Measurements from ENCODE around the gene OTUD5.

Gene OTUD5

DNA sequence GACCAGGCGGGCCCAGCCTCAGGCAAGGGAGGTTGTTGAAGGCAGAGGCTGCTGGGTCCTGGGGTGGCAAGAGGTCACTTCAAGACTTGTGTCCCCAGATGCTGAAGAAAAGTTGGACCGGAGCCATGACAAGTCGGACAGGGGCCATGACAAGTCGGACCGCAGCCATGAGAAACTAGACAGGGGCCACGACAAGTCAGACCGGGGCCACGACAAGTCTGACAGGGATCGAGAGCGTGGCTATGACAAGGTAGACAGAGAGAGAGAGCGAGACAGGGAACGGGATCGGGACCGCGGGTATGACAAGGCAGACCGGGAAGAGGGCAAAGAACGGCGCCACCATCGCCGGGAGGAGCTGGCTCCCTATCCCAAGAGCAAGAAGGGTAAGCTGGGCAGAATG lies 55.3 kb downstream of the OTUD5 start:
- no peak overlapping the region for H3K4me3 ChIP-seq (replicated peaks; ENCODE audit: insufficient read depth, low read length)
- H3K27me3 ChIP-seq (ENCODE audit: insufficient read depth, poor library complexity, severe bottlenecking): no peaks in the 10 kb centered on the region
- no peak for DNase-seq (ENCODE audit: low read depth in 1 of 2, low spot score in 1 of 2)
- no peak overlapping the region for H3K27ac ChIP-seq (replicated peaks)
- TF ChIP-seq SPI1 (IDR thresholded peaks at IDR 0.05; ENCODE audit: borderline replicate concordance, low read depth): no peak
- TF ChIP-seq, protein P1, sequence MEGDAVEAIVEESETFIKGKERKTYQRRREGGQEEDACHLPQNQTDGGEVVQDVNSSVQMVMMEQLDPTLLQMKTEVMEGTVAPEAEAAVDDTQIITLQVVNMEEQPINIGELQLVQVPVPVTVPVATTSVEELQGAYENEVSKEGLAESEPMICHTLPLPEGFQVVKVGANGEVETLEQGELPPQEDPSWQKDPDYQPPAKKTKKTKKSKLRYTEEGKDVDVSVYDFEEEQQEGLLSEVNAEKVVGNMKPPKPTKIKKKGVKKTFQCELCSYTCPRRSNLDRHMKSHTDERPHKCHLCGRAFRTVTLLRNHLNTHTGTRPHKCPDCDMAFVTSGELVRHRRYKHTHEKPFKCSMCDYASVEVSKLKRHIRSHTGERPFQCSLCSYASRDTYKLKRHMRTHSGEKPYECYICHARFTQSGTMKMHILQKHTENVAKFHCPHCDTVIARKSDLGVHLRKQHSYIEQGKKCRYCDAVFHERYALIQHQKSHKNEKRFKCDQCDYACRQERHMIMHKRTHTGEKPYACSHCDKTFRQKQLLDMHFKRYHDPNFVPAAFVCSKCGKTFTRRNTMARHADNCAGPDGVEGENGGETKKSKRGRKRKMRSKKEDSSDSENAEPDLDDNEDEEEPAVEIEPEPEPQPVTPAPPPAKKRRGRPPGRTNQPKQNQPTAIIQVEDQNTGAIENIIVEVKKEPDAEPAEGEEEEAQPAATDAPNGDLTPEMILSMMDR (IDR thresholded peaks at IDR 0.05; ENCODE audit: insufficient read depth, low read length): no peak
- TF ChIP-seq GABPA (IDR thresholded peaks at IDR 0.05; ENCODE audit: low read depth): no peak
- TF ChIP-seq POLR2AphosphoS5 (IDR thresholded peaks at IDR 0.05; ENCODE audit: low read depth): no peak
- TF ChIP-seq, protein P2, sequence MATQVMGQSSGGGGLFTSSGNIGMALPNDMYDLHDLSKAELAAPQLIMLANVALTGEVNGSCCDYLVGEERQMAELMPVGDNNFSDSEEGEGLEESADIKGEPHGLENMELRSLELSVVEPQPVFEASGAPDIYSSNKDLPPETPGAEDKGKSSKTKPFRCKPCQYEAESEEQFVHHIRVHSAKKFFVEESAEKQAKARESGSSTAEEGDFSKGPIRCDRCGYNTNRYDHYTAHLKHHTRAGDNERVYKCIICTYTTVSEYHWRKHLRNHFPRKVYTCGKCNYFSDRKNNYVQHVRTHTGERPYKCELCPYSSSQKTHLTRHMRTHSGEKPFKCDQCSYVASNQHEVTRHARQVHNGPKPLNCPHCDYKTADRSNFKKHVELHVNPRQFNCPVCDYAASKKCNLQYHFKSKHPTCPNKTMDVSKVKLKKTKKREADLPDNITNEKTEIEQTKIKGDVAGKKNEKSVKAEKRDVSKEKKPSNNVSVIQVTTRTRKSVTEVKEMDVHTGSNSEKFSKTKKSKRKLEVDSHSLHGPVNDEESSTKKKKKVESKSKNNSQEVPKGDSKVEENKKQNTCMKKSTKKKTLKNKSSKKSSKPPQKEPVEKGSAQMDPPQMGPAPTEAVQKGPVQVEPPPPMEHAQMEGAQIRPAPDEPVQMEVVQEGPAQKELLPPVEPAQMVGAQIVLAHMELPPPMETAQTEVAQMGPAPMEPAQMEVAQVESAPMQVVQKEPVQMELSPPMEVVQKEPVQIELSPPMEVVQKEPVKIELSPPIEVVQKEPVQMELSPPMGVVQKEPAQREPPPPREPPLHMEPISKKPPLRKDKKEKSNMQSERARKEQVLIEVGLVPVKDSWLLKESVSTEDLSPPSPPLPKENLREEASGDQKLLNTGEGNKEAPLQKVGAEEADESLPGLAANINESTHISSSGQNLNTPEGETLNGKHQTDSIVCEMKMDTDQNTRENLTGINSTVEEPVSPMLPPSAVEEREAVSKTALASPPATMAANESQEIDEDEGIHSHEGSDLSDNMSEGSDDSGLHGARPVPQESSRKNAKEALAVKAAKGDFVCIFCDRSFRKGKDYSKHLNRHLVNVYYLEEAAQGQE (IDR thresholded peaks at IDR 0.05; ENCODE audit: insufficient replicate concordance, low read depth): no peak

DNA sequence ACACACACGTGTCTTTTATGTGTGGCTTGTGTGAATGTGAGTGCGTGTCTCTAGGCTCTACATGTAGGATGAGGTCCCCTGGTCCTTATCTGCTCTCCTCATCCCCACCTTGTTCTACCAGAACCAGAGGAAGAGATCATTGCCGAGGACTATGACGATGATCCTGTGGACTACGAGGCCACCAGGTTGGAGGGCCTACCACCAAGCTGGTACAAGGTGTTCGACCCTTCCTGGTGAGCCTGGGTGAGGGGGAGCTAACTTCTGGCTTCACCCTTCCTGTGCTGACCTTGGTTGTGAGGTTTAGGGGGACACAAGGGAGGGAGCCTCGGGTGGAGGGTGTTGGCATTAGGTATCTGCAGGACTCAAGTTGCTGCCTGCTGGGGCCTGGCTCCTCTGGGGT lies 56.3 kb downstream of the OTUD5 start:
- no peak for TF ChIP-seq SPI1 (IDR thresholded peaks at IDR 0.05; ENCODE audit: borderline replicate concordance, low read depth)
- no peak for TF ChIP-seq GABPA (IDR thresholded peaks at IDR 0.05; ENCODE audit: low read depth)
- no peak for TF ChIP-seq POLR2AphosphoS5 (IDR thresholded peaks at IDR 0.05; ENCODE audit: low read depth)
- TF ChIP-seq, protein P2 (IDR thresholded peaks at IDR 0.05; ENCODE audit: insufficient replicate concordance, low read depth): no peak
- TF ChIP-seq, protein P1 (IDR thresholded peaks at IDR 0.05; ENCODE audit: insufficient read depth, low read length): no peak
- Histone ChIP-seq H3K27me3 (ENCODE audit: insufficient read depth, poor library complexity, severe bottlenecking) (no peaks in the 10 kb centered on the region), H3K4me3 (replicated peaks; ENCODE audit: insufficient read depth, low read length) (no peak overlapping the region), H3K27ac (replicated peaks) (no peak overlapping the region)
- no peak for DNase-seq (ENCODE audit: low read depth in 1 of 2, low spot score in 1 of 2)

DNA sequence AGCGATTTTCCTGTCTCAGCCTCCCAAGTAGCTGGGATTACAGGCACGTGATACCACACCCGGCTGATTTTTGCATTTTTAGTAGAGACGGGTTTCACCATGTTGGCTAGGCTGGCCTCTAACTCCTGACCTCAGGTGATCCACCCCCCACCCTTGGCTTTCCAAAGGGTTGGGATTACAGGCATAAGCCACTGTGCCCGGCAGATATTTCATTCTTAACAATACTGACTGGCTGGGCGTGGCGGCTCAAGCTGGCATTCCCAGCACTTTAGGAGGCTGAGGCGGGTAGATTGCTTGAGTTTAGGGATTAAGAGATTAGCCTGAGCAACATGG lies 58.4 kb downstream of the OTUD5 start:
- no peak overlapping the region for H3K27ac ChIP-seq (replicated peaks)
- no peak for DNase-seq (ENCODE audit: low read depth in 1 of 2, low spot score in 1 of 2)
- no peak overlapping the region for H3K4me3 ChIP-seq (replicated peaks; ENCODE audit: insufficient read depth, low read length)
- no peaks in the 10 kb centered on the region for H3K27me3 ChIP-seq (ENCODE audit: insufficient read depth, poor library complexity, severe bottlenecking)
- TF ChIP-seq, protein P2 (IDR thresholded peaks at IDR 0.05; ENCODE audit: insufficient replicate concordance, low read depth): no peak
- TF ChIP-seq, protein P1 (IDR thresholded peaks at IDR 0.05; ENCODE audit: insufficient read depth, low read length): no peak
- TF ChIP-seq POLR2AphosphoS5 (IDR thresholded peaks at IDR 0.05; ENCODE audit: low read depth) (no peak), GABPA (IDR thresholded peaks at IDR 0.05; ENCODE audit: low read depth) (no peak), SPI1 (IDR thresholded peaks at IDR 0.05; ENCODE audit: borderline replicate concordance, low read depth) (no peak)
